Chondrocyte (in vitro differentiated cells): ENCODE data around the gene GGACT. TPM values are rescaled to one million over a fixed set of nuclear protein-coding genes. Genes with fewer than 3 reads are reported as not detected.

ENCODE experiments used
- DNase-seq: peaks from one replicate; pipeline ENCODE4 v3.0.0; 2021; ENCODE audit warnings: mixed read lengths, low spot score
- H3K27ac Mint-ChIP-seq: one replicate; pipeline ENCODE4 v1.8.0; 2021; ENCODE audit warnings: mild to moderate bottlenecking, moderate library complexity, mixed read lengths; ENCODE audit not compliant: unreplicated experiment
- H3K27me3 Mint-ChIP-seq: 2 replicates; pipeline ENCODE4 v1.8.0; 2021; ENCODE audit warnings: low read depth, mixed read lengths
- H3K36me3 Mint-ChIP-seq: 2 replicates; pipeline ENCODE4 v1.8.0; 2021; ENCODE audit warnings: low read depth, mixed read lengths
- H3K4me1 Mint-ChIP-seq: 2 replicates; pipeline ENCODE4 v1.8.0; 2021; ENCODE audit warnings: low read depth, mild to moderate bottlenecking, mixed read lengths
- H3K4me3 Mint-ChIP-seq: one replicate; pipeline ENCODE4 v1.8.0; 2021; ENCODE audit warnings: mild to moderate bottlenecking, moderate library complexity, mixed read lengths; ENCODE audit not compliant: unreplicated experiment
- H3K9me3 Mint-ChIP-seq: 2 replicates; pipeline ENCODE4 v1.8.0; 2021; ENCODE audit warnings: low read depth, mixed read lengths
- total RNA-seq: library from RNA; stranded (reverse); gene quantifications from 3 replicates; pipeline ENCODE4 v1.2.1, GENCODE V29; 2021
- TF ChIP-seq, protein P1 (sequence below): fragments of 200-600 bp; sonication (generic); IDR thresholded peaks from 2 replicates; pipeline ENCODE4 v1.5.0; 2021; ENCODE audit warnings: antibody characterized with exemption, mild to moderate bottlenecking, moderate library complexity

GGACT gene
- total RNA-seq, 1 donor from 2014 or later: 11.3 TPM

DNA sequence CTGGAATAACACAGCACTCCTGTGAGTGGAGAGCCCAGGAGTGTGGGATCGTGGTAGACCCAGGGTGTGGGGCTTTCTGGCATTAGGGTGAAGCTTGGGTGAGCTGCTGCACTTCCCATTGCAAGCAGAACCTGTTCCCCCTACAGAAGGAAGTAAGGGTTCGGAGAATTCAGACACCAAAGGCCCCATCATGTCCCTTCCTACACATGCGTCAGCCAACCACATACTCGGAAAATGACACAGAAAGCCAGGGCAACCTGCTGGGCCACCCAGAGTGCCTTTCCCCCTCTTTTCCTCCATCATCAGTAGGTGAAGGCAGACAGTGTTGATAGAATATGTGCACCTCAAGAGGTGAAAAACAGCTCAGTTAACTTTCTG, 42.9 kb downstream of the GGACT start:
- TF ChIP-seq, protein P1, sequence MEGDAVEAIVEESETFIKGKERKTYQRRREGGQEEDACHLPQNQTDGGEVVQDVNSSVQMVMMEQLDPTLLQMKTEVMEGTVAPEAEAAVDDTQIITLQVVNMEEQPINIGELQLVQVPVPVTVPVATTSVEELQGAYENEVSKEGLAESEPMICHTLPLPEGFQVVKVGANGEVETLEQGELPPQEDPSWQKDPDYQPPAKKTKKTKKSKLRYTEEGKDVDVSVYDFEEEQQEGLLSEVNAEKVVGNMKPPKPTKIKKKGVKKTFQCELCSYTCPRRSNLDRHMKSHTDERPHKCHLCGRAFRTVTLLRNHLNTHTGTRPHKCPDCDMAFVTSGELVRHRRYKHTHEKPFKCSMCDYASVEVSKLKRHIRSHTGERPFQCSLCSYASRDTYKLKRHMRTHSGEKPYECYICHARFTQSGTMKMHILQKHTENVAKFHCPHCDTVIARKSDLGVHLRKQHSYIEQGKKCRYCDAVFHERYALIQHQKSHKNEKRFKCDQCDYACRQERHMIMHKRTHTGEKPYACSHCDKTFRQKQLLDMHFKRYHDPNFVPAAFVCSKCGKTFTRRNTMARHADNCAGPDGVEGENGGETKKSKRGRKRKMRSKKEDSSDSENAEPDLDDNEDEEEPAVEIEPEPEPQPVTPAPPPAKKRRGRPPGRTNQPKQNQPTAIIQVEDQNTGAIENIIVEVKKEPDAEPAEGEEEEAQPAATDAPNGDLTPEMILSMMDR: no peak
- H3K4me1 Mint-ChIP-seq: peaks cover 62% of the 10 kb centered on the region

GRCh38 chr13:100544866-100545683, 43.5 kb downstream of the GGACT start:
- Mint-ChIP-seq H3K36me3 (peaks cover 1% of the 10 kb centered on the region), H3K9me3 (no peaks in the 10 kb centered on the region), H3K4me1 (peaks cover 58% of the 10 kb centered on the region), H3K27me3 (no peaks in the 10 kb centered on the region), H3K4me3 (peak overlapping the region; percentile 65), H3K27ac (peak overlapping the region; percentile 85)
- no peak for DNase-seq
- TF ChIP-seq, protein P1: peak; percentile 37

More for the DNA sequence above, 42.9 kb downstream of the GGACT start:
- no peak for DNase-seq
- Mint-ChIP-seq H3K36me3 (no peaks in the 10 kb centered on the region), H3K4me3 (no peak overlapping the region), H3K27ac (peak overlapping the region; percentile 8), H3K9me3 (no peaks in the 10 kb centered on the region), H3K27me3 (no peaks in the 10 kb centered on the region)

GRCh38 chr13:100543872-100544602, 44.6 kb downstream of the GGACT start:
- peak overlapping the region; percentile 65 for H3K4me3 Mint-ChIP-seq
- no peaks in the 10 kb centered on the region for H3K9me3 Mint-ChIP-seq
- TF ChIP-seq, protein P1: no peak
- H3K4me1 Mint-ChIP-seq: peaks cover 58% of the 10 kb centered on the region
- H3K36me3 Mint-ChIP-seq: peaks cover 6% of the 10 kb centered on the region
- H3K27ac Mint-ChIP-seq: peak overlapping the region; percentile 85
- no peaks in the 10 kb centered on the region for H3K27me3 Mint-ChIP-seq
- no peak for DNase-seq

DNA sequence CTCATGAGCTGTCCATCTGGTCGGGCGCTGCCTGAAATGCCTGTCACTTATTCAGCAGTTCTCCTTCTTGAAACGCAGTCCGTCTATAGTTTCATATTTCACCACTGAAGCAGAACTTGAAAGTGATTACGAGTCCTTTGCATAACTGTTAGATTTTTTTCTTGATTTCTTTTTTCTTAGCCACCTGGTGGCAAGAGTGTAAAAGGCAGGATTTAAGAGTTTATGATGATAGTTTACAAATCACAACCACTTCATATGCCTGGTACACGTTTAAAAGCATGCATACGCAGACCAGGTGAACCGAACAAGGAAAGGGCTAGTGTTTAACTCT, 45.8 kb downstream of the GGACT start:
- H3K4me1 Mint-ChIP-seq: peaks cover 48% of the 10 kb centered on the region
- DNase-seq: no peak
- H3K27ac Mint-ChIP-seq: peak overlapping the region; percentile 36
- TF ChIP-seq, protein P1: peak; percentile 82
- no peaks in the 10 kb centered on the region for H3K27me3 Mint-ChIP-seq
- no peak overlapping the region for H3K4me3 Mint-ChIP-seq
- no peaks in the 10 kb centered on the region for H3K9me3 Mint-ChIP-seq
- H3K36me3 Mint-ChIP-seq: peaks cover 7% of the 10 kb centered on the region
